ENCODE data around the gene TMOD3.

Gene TMOD3

DNA sequence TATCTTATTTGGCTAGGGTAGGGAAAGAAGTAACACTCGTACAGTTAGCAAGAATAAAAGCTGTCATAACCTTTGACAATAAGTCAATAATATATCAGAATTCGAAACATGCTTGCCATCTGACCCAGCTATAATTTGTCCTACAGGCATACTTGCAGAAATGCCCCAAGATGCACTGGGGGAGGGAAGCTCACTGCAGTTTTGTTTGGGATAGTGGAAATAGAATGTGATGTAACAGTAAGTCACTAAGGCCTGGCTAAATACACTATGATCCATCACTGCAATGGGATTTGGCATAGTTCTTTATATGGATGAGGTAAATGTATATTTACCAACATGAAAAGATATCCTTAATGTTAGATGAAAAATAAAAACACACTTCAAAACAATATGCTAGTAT is 25.5 kb upstream of the TMOD3 start:
- DNase-seq (ENCODE audit: low spot score): no peak
- TF ChIP-seq, protein P1, sequence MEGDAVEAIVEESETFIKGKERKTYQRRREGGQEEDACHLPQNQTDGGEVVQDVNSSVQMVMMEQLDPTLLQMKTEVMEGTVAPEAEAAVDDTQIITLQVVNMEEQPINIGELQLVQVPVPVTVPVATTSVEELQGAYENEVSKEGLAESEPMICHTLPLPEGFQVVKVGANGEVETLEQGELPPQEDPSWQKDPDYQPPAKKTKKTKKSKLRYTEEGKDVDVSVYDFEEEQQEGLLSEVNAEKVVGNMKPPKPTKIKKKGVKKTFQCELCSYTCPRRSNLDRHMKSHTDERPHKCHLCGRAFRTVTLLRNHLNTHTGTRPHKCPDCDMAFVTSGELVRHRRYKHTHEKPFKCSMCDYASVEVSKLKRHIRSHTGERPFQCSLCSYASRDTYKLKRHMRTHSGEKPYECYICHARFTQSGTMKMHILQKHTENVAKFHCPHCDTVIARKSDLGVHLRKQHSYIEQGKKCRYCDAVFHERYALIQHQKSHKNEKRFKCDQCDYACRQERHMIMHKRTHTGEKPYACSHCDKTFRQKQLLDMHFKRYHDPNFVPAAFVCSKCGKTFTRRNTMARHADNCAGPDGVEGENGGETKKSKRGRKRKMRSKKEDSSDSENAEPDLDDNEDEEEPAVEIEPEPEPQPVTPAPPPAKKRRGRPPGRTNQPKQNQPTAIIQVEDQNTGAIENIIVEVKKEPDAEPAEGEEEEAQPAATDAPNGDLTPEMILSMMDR (IDR thresholded peaks at IDR 0.05; ENCODE audit: borderline replicate concordance, control extremely low read depth, extremely low read depth, insufficient read depth, missing control alignments): no peak
- in situ Hi-C loops (cut with MboI; ENCODE audit: low sequenced_read_pairs, unreplicated experiment): no loop called here

DNA sequence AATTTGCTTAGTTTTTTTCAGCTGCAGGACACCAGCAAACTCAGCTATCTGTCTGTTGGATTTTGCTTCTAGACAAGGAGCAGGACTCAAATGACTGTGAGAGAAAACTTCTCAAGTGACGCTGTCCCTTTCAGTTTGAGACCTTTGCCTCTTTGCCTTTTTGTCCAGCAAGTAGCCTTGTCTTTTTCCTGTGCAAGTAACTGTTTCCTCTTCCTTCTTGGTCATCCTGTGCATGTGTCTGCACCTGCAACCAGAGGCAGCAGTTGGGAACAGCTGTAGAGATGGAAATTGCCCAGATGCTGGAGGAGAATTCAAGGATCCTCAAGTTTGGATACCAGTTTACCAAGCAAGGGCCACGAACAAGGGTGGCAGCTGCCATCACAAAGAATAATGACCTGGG is 23.3 kb upstream of the TMOD3 start:
- in situ Hi-C loops (cut with MboI; ENCODE audit: low sequenced_read_pairs, unreplicated experiment): no loop called here
- DNase-seq (ENCODE audit: low spot score): no peak
- TF ChIP-seq, protein P1 (IDR thresholded peaks at IDR 0.05; ENCODE audit: borderline replicate concordance, control extremely low read depth, extremely low read depth, insufficient read depth, missing control alignments): no peak

DNA sequence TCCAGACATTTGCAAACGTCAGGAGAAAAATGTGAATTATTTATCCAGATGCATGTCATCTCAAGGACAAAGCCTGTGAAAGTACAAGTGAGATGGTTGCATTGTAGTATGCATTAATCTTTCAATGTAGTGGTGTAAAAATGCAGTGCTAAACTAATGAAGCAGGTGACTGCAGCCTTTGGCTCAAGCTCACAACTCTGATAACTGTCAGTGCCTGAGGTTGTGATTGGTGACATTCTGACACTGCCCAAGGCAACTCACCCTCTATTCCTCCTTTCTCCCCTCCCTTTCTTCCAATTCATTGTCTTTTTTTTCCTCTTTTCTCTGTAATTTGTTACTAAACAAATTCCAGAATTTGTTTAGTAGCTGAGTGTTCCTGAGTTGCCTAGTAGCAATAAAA is 20.0 kb upstream of the TMOD3 start:
- no peak for DNase-seq (ENCODE audit: low spot score)
- TF ChIP-seq, protein P1 (IDR thresholded peaks at IDR 0.05; ENCODE audit: borderline replicate concordance, control extremely low read depth, extremely low read depth, insufficient read depth, missing control alignments): no peak
- in situ Hi-C loops (cut with MboI; ENCODE audit: low sequenced_read_pairs, unreplicated experiment): no loop called here

DNA sequence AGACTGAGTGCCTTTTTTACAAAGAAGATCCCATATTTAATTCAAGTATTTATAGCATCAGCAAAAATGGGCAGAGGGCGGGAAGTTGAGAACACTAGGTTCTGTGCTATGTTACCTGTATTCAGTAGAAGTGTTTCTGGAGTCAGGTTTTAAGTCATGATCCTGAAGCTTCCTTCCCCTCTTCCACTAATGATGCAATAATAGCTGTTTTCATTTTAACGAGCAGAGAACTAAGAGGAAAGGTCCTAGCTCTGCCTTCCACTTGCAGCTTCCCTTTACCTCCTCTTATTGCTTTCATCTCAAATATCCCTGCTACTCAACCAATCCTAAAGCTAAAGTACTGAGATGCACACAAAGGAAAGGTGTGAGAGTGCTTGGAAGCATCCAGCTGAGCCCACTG is 16.9 kb upstream of the TMOD3 start:
- TF ChIP-seq, protein P1 (IDR thresholded peaks at IDR 0.05; ENCODE audit: borderline replicate concordance, control extremely low read depth, extremely low read depth, insufficient read depth, missing control alignments): no peak
- in situ Hi-C loops (cut with MboI; ENCODE audit: low sequenced_read_pairs, unreplicated experiment): no loop called here
- no peak for DNase-seq (ENCODE audit: low spot score)

DNA sequence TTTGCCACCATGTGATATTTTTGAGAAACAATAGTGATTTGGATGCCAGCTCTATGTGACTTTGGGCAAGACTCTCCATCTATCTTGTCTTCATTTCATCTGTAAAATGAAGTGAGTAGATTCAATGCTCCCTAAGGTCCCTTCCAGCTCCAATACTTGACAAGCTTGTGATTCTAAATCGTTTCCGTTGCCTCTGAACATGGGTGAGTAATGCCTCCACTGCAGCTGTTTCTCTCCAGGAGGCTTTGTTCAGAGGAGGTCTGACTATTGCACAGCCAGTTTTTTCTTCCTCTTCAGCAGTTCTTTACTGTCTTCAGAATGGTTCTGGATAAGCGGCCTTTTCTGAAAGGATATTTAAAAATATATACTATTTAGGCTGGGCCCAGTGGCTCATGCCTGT is 14.8 kb upstream of the TMOD3 start:
- no peak for DNase-seq (ENCODE audit: low spot score)
- in situ Hi-C loops (cut with MboI; ENCODE audit: low sequenced_read_pairs, unreplicated experiment): no loop called here
- TF ChIP-seq, protein P1 (IDR thresholded peaks at IDR 0.05; ENCODE audit: borderline replicate concordance, control extremely low read depth, extremely low read depth, insufficient read depth, missing control alignments): no peak

DNA sequence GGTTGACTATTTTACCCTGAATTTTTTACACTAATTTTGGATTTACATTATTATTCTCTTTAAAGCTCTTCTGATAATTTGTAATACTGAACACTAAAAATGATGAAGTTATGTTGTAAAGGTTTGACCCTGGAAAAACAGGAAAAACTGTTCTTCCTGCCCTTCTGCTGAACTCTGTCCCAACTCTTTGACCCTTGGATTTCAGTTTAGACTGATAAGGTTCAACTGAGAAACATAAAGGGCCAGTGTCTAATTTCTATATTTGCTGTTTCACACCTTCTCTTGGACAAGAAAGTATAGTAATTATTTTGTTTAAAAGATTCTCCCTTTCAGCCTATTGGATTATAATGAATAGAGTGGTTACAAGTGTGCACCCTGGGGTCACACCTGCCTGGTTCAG is 12.8 kb upstream of the TMOD3 start:
- TF ChIP-seq, protein P1 (IDR thresholded peaks at IDR 0.05; ENCODE audit: borderline replicate concordance, control extremely low read depth, extremely low read depth, insufficient read depth, missing control alignments): no peak
- DNase-seq (ENCODE audit: low spot score): no peak
- in situ Hi-C loops (cut with MboI; ENCODE audit: low sequenced_read_pairs, unreplicated experiment): no loop called here

DNA sequence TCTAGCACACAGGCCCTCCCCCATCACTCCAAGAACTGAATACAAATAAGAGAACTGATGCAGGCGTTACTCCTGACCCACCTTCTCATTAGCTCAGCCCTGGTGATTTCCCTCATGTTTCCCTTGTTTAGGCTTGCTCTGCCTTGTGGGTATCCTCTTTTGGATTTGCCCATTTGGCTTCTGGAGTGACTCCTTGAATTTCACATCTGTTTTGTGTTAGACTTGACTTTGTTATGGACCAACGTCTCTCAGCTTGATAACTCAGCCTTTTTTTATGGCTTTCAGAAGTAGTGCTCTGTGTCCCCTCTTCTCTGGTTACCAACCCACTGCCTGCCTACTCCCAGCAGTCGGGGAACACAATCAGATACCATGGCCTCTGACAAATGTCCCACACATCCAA is 11.3 kb upstream of the TMOD3 start:
- in situ Hi-C loops (cut with MboI; ENCODE audit: low sequenced_read_pairs, unreplicated experiment): no loop called here
- TF ChIP-seq, protein P1 (IDR thresholded peaks at IDR 0.05; ENCODE audit: borderline replicate concordance, control extremely low read depth, extremely low read depth, insufficient read depth, missing control alignments): no peak
- no peak for DNase-seq (ENCODE audit: low spot score)
